Cardiac fibroblast (primary cell): ENCODE measurements around the gene PRR5.

ENCODE experiments used
- DNase-seq, 2 donors: peaks; one replicate each; pipeline versions ENCODE4 v3.0.0 to v3.0.0-alpha.2; 2010; ENCODE audit warnings: low read depth in 2 of 2
- H3K4me3 ChIP-seq, 2 donors: replicated peaks in 1 of 2; 1 replicate in 1 of 2; 2 replicates in 1 of 2; pipeline ENCODE4 v1.5.1; 2011; ENCODE audit warnings: low read depth in 2 of 2, low read length in 2 of 2, mild to moderate bottlenecking in 2 of 2, moderate library complexity in 1 of 2
- TF ChIP-seq, protein P1 (sequence below): IDR thresholded peaks from one replicate; pipeline ENCODE4 v1.5.1; 2011; ENCODE audit warnings: low read depth, mild to moderate bottlenecking, low read length, inconsistent platforms

Gene PRR5

DNA sequence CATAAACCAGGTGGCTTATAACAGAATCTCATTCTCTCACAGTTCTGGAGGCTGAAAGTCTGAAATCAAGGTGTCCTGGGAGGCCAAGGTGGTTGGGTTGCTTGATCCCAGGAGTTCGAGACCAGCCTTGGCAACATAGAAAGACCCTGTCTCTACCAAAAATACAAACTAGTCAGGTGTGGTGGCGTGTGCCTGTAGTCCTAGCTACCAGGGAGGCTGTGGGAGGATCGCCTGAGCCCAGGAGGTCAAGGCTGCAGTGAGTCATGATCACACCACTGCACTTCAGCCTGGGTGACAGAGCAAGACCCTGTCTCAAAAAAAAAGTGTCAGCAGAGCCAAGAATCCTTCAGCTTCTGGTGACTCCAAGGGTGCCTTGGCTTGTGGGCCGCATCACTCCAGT lies 8.9 kb upstream of the PRR5 start:
- TF ChIP-seq, protein P1, sequence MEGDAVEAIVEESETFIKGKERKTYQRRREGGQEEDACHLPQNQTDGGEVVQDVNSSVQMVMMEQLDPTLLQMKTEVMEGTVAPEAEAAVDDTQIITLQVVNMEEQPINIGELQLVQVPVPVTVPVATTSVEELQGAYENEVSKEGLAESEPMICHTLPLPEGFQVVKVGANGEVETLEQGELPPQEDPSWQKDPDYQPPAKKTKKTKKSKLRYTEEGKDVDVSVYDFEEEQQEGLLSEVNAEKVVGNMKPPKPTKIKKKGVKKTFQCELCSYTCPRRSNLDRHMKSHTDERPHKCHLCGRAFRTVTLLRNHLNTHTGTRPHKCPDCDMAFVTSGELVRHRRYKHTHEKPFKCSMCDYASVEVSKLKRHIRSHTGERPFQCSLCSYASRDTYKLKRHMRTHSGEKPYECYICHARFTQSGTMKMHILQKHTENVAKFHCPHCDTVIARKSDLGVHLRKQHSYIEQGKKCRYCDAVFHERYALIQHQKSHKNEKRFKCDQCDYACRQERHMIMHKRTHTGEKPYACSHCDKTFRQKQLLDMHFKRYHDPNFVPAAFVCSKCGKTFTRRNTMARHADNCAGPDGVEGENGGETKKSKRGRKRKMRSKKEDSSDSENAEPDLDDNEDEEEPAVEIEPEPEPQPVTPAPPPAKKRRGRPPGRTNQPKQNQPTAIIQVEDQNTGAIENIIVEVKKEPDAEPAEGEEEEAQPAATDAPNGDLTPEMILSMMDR = no peak
- no peak for DNase-seq

DNA sequence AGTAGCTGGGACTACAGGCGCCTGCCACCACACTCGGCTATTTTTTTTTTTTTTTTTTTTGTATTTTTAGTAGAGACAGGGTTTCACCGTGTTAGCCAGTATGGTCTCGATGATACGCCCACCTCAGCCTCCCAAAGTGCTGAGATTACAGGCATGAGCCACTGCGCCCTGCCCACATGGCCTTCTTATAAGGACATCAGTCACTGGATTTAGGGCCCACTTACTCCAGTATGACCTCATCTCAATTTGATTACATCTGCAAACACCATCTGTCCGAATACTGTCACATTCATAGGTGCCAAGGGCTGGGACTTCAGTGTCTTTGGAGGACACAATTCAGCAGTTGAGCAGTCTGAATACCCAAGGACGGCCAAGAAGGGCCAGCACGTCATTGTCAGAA lies 8.2 kb upstream of the PRR5 start:
- H3K4me3 ChIP-seq = no peak overlapping the region
- TF ChIP-seq, protein P1 = no peak
- no peak for DNase-seq

More for the DNA sequence above, 8.9 kb upstream of the PRR5 start:
- no peak overlapping the region for H3K4me3 ChIP-seq

DNA sequence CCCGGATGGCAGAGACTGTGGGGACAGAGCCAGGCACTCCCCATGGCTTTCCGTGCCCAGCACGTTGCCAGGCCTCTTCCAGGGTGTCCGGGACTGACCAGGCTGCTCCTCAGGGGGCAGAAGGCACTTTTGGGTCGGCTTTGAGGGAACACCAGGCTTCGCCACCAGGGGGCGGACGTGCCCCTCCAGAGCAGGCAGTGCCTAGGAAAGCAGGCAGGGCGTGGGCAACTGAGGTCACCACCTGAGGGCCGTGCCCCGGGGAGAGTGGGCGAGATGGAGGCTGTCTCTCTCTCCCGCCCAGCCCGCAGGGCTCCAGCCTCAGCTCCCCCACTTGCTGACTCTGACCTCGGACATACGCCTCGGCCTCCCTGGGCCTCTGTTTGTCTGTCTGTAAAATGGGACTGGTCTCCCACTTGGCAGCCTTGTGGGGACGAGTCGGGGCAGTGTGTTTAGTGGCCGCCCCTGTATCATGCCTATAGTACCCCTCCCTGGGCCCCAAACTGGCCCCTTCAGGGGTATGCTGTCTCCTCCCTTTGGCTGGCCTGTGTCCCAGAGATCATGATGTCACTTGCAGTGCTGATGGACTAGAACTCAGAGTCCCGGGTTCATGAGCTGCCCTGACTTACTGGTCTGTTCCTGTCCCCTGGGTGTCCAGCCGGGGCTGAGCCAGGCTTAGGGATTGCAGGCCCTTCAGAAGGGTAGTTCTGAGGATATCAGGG lies 4.4 kb upstream of the PRR5 start:
- TF ChIP-seq, protein P1 = peak; percentile 95
- H3K4me3 ChIP-seq = no peak overlapping the region
- peak; percentile 72 to 78 for DNase-seq

DNA sequence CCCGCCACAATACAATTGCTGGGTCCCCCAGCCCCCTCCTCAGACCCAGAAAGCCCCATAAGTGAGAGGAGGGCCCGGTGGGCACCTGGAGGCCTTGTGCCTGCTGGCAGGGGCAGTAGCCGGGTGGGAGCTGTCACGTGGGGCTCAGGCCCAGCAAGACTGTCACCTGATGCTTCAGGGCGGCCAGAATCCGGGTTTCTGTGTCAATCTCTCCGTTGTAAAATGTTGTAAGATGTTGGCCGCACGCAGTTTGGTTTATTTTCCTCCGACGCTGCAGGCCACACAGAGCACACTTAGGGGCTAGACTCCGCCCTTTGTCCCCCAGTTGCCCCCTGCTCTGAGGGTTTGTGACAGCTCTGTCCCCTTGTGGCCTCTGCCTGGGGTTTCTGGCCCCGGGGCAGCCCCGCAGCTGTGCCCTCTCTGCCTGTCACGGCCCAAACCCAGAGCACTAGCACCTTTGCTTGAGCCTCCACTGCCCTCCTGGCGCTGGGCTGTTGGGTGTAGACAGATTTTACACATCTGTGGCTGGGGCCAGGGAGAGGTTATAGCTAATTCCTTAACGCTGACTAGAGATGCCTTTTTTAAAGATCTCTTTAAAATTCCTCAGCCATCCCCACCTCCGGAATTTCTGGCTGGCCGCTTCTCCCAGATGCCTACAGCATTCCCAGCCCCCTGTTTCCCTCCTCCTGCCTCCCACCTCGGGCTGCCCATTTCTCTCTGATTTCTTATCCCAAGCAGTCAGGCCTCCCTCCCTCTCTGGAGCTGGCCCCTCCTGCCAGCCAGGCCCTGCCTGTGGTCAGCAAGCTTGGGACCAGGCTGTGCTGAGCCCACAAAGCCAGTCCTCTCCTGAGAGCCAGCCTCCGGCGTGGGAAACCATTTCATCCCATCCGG lies 3.2 kb upstream of the PRR5 start:
- TF ChIP-seq, protein P1 = no peak
- DNase-seq = peak; percentile 32 to 92
- no peak overlapping the region for H3K4me3 ChIP-seq

DNA sequence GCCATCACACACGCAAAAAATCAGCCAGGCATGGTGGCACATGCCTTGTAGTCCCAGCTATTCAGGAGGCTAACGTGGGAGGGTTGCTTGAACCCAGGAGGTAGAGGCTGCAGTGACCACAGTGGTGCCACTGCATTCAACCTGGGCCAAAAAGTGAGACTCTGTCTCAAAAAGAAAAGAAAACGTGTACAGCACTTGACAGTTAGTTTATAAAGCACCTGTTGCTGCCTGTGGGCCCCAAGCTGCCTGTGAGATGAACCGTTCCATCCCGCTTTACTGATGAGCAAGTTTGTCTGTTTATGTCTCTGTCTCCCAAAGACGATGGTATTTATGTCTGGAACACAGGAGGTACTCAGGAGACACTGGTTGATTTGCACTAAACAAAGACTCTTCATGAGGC lies 1.5 kb upstream of the PRR5 start:
- TF ChIP-seq, protein P1 = no peak
- DNase-seq = no peak
- H3K4me3 ChIP-seq = no peak overlapping the region

DNA sequence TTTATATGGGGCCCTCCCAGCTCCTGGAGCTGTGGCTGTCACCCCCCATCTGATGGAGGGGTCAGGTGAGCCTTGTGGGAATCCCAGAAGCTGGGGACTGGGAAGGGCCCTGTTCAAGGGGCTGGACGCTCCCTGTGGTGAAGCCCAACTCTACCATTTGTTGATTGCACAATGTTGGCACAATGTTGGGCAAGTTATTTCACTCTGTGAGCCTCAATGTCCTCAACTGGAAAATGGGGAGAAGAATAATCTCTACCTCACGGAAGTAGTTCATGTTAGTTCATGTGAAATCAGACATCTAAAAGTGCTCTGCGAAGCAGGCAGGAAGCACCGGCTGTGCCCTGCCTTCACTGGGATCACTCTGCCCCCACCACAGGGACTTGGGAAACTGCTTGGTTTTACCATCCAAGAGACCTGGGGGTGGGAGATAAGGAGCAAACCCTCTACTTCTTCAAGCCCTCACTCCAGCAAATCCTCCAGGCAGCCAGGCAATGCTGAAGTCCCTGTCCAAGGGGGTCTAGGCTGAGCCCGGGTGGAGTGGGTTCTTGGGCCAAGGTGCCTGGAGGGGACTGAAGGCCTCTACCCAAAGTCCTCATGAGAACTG lies 715 bp upstream of the PRR5 start:
- TF ChIP-seq, protein P1 = no peak
- H3K4me3 ChIP-seq = no peak overlapping the region
- DNase-seq = no peak
